ENCODE results near the gene OR8S1.

DNA sequence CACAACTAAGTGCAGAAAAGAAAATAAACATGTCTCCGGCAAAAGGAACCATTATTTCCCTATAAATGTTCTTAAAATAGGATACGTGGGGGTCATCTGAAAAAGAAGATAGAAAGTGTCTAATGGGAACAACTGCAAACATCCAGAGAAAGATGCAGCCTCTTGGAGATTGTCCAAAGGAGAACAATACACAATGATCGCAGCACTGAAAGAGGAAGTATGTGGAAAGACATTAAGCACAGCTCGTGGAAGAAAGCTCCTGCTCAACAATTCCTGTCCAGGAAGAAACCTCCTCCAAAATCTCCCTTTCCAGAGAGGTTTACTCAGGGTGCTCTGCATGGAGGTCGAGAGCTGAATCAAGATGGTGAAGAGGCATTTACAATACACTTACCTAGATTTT is 46.9 kb downstream of the OR8S1 start:
- TF ChIP-seq POLR2AphosphoS5 (IDR thresholded peaks at IDR 0.05) (no peak), POLR2A (IDR thresholded peaks at IDR 0.05) (no peak)
